HepG2 (cell line): ENCODE measurements around the gene MLX. TPM values are rescaled to one million over a fixed set of nuclear protein-coding genes. Genes with fewer than 3 reads are reported as not detected.

Source experiments
- ATAC-seq: fragments of 200-7000 bp; cut with Tn5 transposase; 3 replicates; pipeline ENCODE4 v1.9.1; 2020; ENCODE audit warnings: mild to moderate bottlenecking, moderate library complexity
- BruUV-seq: library from RNA; stranded (reverse); fragments of 400-500 nt; replicated peaks from 2 replicates; lab custom pipeline; 2021; lab: Mats Ljungman, UMichigan
- CTCF ChIA-PET: fragments of 300-600 bp; formaldehyde crosslinking; extraction: SDS; loops from one replicate; lab custom pipeline; 2021; ENCODE audit warnings: low total read pairs, inconsistent platforms, low intra/inter-chr PET ratio; lab: Yijun Ruan, JAX
- POLR2A ChIA-PET: fragments of 350-600 bp; sonication (Branson Sonifier 250); formaldehyde crosslinking; loops from one replicate; lab custom pipeline; 2020; ENCODE audit warnings: antibody characterized with exemption, inconsistent platforms; lab: Yijun Ruan, JAX
- DNase-seq: peaks from one replicate; pipeline ENCODE4 v3.0.0-alpha.2; 2015; ENCODE audit warnings: low spot score
- FAIRE-seq: peaks from 3 replicates; lab custom pipeline; 2011; peaks lifted over from hg19 to GRCh38; lab: Jason Lieb, UNC
- H2AFZ ChIP-seq: one replicate; pipeline ENCODE4 v1.6.1; 2011; ENCODE audit warnings: low read length, inconsistent platforms
- H3K27ac ChIP-seq: fragments of 300-600 bp; 3 replicates; pipeline ENCODE4 v1.8.0; 2011; ENCODE audit warnings: mixed run types, mild to moderate bottlenecking, mixed read lengths, low read length, inconsistent platforms; ENCODE audit not compliant: insufficient read depth; ENCODE audit errors: extremely low read length
- H3K27me3 ChIP-seq, 2 experiments: fragments of 200-600 bp in 1 of 2; 2 replicates in 1 of 2; 3 replicates in 1 of 2; pipeline versions ENCODE4 v1.6.0 to v1.8.0; 2011; ENCODE audit warnings: low read length in 2 of 2, mild to moderate bottlenecking in 2 of 2, moderate library complexity in 2 of 2, inconsistent platforms in 1 of 2; ENCODE audit not compliant: insufficient read depth in 2 of 2, control insufficient read depth in 1 of 2
- H3K36me3 ChIP-seq, 2 experiments: fragments of 200-600 bp in 1 of 2; replicated peaks in 1 of 2; 2 replicates in 1 of 2; 3 replicates in 1 of 2; pipeline versions ENCODE4 v1.5.1 to v1.8.0; 2011; ENCODE audit warnings: low read length in 2 of 2, inconsistent platforms in 1 of 2; ENCODE audit not compliant: insufficient read depth in 2 of 2, control insufficient read depth in 1 of 2
- H3K4me1 ChIP-seq: 2 replicates; pipeline ENCODE4 v1.5.1; 2012; ENCODE audit warnings: low read length, inconsistent platforms; ENCODE audit not compliant: insufficient read depth
- H3K4me2 ChIP-seq: 2 replicates; pipeline ENCODE4 v1.6.0; 2011; ENCODE audit warnings: low read depth, low read length, inconsistent platforms
- H3K4me3 ChIP-seq, 3 experiments: fragments of 200-600 bp in 1 of 3; sonication (generic), shearing (Covaris generic) in 1 of 3; replicated peaks in 1 of 3; 2 replicates each; pipeline ENCODE4 v1.5.1; 2011 to 2016; ENCODE audit warnings: low read length in 3 of 3, inconsistent platforms in 2 of 3, low read depth in 2 of 3, mild to moderate bottlenecking in 2 of 3, control low read depth in 1 of 3, mixed read lengths in 1 of 3; ENCODE audit not compliant: insufficient read depth in 1 of 3
- H3K79me2 ChIP-seq: one replicate; pipeline ENCODE4 v1.6.1; 2011; ENCODE audit warnings: low read length, inconsistent platforms; ENCODE audit not compliant: insufficient read depth
- H3K9ac ChIP-seq: 2 replicates; pipeline ENCODE4 v1.6.0; 2011; ENCODE audit warnings: mild to moderate bottlenecking, low read depth, low read length, inconsistent platforms; ENCODE audit not compliant: insufficient read depth
- H3K9me3 ChIP-seq: 2 replicates; pipeline ENCODE4 v1.5.1; 2012; ENCODE audit warnings: mild to moderate bottlenecking, low read length
- H4K20me1 ChIP-seq: 2 replicates; pipeline ENCODE4 v1.6.0; 2011; ENCODE audit warnings: inconsistent platforms, mild to moderate bottlenecking, low read length, moderate library complexity; ENCODE audit not compliant: insufficient read depth
- ARID3A ChIP-seq: IDR thresholded peaks from 2 replicates; pipeline ENCODE4 v1.6.1; 2012; ENCODE audit warnings: low read depth, low read length, improper control_type of control experiment
- ATF4 ChIP-seq, 2 experiments: fragments of 450-650 bp in 1 of 2; sonication (generic) in 1 of 2; formaldehyde crosslinking; IDR thresholded peaks; 2 replicates each; pipeline versions ENCODE4 v1.5.0 to v1.8.0; 2020 to 2022; ENCODE audit warnings: mild to moderate bottlenecking in 1 of 2, missing genetic modification reagents in 1 of 2
- DRAP1 ChIP-seq: IDR thresholded peaks from 2 replicates; pipeline ENCODE4 v1.6.1; 2016; ENCODE audit warnings: missing genetic modification reagents, missing compliant biosample characterization
- ELF3 ChIP-seq: IDR thresholded peaks from 2 replicates; pipeline ENCODE4 v1.6.1; 2016; ENCODE audit warnings: missing genetic modification reagents, missing compliant biosample characterization
- GPBP1L1 ChIP-seq: sonication (generic); formaldehyde crosslinking; IDR thresholded peaks from 2 replicates; pipeline ENCODE4 v1.5.0; 2020; ENCODE audit warnings: mild to moderate bottlenecking, missing genetic modification reagents
- HMGXB4 ChIP-seq, 2 experiments: sonication (generic) in 1 of 2; formaldehyde crosslinking in 1 of 2; IDR thresholded peaks; 2 replicates each; pipeline versions ENCODE4 v1.4.0 to v1.6.1; 2018 to 2020; ENCODE audit warnings: missing genetic modification reagents in 2 of 2, borderline replicate concordance in 1 of 2, low read depth in 1 of 2, mild to moderate bottlenecking in 1 of 2, missing biosample characterization in 1 of 2
- MATR3 ChIP-seq: sonication (generic); formaldehyde crosslinking; IDR thresholded peaks from 2 replicates; pipeline ENCODE4 v1.4.0; 2020; ENCODE audit warnings: missing genetic modification reagents
- NCOR1 ChIP-seq: fragments of 200-600 bp; sonication (generic); IDR thresholded peaks from 2 replicates; pipeline ENCODE4 v1.7.0; 2017; ENCODE audit warnings: antibody characterized with exemption, low read length, borderline replicate concordance
- SALL2 ChIP-seq: sonication (generic); formaldehyde crosslinking; IDR thresholded peaks from 2 replicates; pipeline ENCODE4 v1.8.1; 2023; ENCODE audit warnings: mild to moderate bottlenecking, missing genetic modification reagents, inconsistent platforms
- SOX5 ChIP-seq: IDR thresholded peaks from 2 replicates; pipeline ENCODE4 v1.6.1; 2016; ENCODE audit warnings: borderline replicate concordance
- TEAD2 ChIP-seq: sonication (generic); formaldehyde crosslinking; IDR thresholded peaks from 2 replicates; pipeline ENCODE4 v1.9.0; 2021; ENCODE audit warnings: missing genetic modification reagents
- ZBTB44 ChIP-seq: sonication (generic); formaldehyde crosslinking; IDR thresholded peaks from 2 replicates; pipeline ENCODE4 v1.4.0; 2020; ENCODE audit warnings: missing genetic modification reagents
- ZNF550 ChIP-seq: sonication (generic); formaldehyde crosslinking; IDR thresholded peaks from 2 replicates; pipeline ENCODE4 v1.4.0; 2020; ENCODE audit warnings: mild to moderate bottlenecking, missing genetic modification reagents, borderline replicate concordance
- ZNF619 ChIP-seq: sonication (generic); formaldehyde crosslinking; IDR thresholded peaks from 2 replicates; pipeline ENCODE4 v1.4.0; 2020; ENCODE audit warnings: mild to moderate bottlenecking, missing genetic modification reagents
- ZNF790 ChIP-seq: sonication (generic); formaldehyde crosslinking; IDR thresholded peaks from 2 replicates; pipeline ENCODE4 v1.8.0; 2022; ENCODE audit warnings: missing genetic modification reagents, mild to moderate bottlenecking, borderline replicate concordance
- WGBS: methylation state at CpG from one replicate; pipeline ENCODE4 v1.1.6; 2017; ENCODE audit warnings: low lambda C conversion rate; 5-methylcytosine and 5-hydroxymethylcytosine counted together
- in situ Hi-C: cut with HindIII; loops from 2 replicates; pipeline ENCODE4 v1.10.0; 2017; ENCODE audit warnings: low pct_unique_long_range_greater_than_20kb; ENCODE audit not compliant: extremely low pct_ligation_motif_present
- intact Hi-C: fragments of 100-400 bp; cut with micrococcal nuclease; formaldehyde crosslinking; loops from one replicate; pipeline ENCODE4 v1.10.0; 2022; ENCODE audit not compliant: unreplicated experiment
- polyA plus RNA-seq, 8 experiments: library from polyadenylated mRNA; depleted of rRNA in 3 of 8; stranded (reverse) in 7 of 8; unstranded in 1 of 8; fragments of >200 nt; fragmentation: Illumina TruSeq in 4 of 8; extraction: Trizol in 4 of 8; gene quantifications; 2 replicates each; pipeline versions ENCODE4 v1.2.1 to v1.2.3, GENCODE V29; 2011 to 2016; ENCODE audit warnings: low read depth in 4 of 8, missing spikeins in 1 of 8, mixed read lengths in 1 of 8; ENCODE audit not compliant: insufficient read depth in 1 of 8
- total RNA-seq, 5 experiments: library from RNA; depleted of rRNA; stranded (reverse); fragments of >200 nt; fragmentation: Illumina TruSeq; extraction: Trizol; gene quantifications; 2 replicates each; pipeline ENCODE4 v1.2.3, GENCODE V29; 2016; ENCODE audit warnings: low read depth in 1 of 5

The MLX gene
- total and polyA plus RNA-seq, 2 of the 13 experiments (the other 11 are each of a cell fraction or from before 2014, with no cell fraction given): 38.9 to 74.4 TPM

GRCh38 chr17:42522263-42522790, 44.6 kb upstream of the MLX start:
- Histone ChIP-seq H3K9ac (peak overlapping the region; percentile 33), H3K79me2 (no peaks in the 10 kb centered on the region), H3K9me3 (no peaks in the 10 kb centered on the region), H3K4me1 (peaks cover 94% of the 10 kb centered on the region), H3K27me3 (no peaks in the 10 kb centered on the region), H4K20me1 (no peaks in the 10 kb centered on the region), H3K4me3 (no peak overlapping the region; a peak in 1 of 6 replicates), H3K27ac (peak overlapping the region; percentile 71), H3K4me2 (peak overlapping the region; percentile 47), H2AFZ (no peak overlapping the region), H3K36me3 (peaks cover 4 to 7% of the 10 kb centered on the region in 2 experiments; a peak in 4 of 5 replicates)
- ChIA-PET POLR2A (interaction anchor here (0.5 to 1.8 kb wide), 9 partner anchors 8 to 688 kb away, joined by 3 to 15 read pairs (median 4); partner anchors contain the start of genes CAVIN1, NAGLU and STAT3), CTCF (no interaction called here)
- in situ Hi-C loops (loop anchor here (5.0 kb wide), 1 partner anchor 200 kb away; no protein-coding TSS in a partner anchor), intact Hi-C loops (no loop called here)
- no TSS peak for BruUV-seq
- ATAC-seq (peak; percentile 38), DNase-seq (peak; percentile 57), FAIRE-seq (no peak)
- WGBS: 47% methylated on average over 9 of the region's 9 CpGs
- no peak for TF ChIP-seq ZBTB44
- TF ChIP-seq ZNF790 (CRISPR knock-in tag): no peak
- no peak for TF ChIP-seq ZNF550 (CRISPR knock-in tag)
- no peak for TF ChIP-seq ATF4 (CRISPR knock-in tag; IDR thresholded peaks at IDR 0.05)
- TF ChIP-seq NCOR1: peak; percentile 87
- TF ChIP-seq ELF3 (CRISPR knock-in tag): peak; percentile 34; the same call in 1 of the 2 replicates
- no peak for TF ChIP-seq SOX5 (CRISPR knock-in tag)
- TF ChIP-seq TEAD2: no peak
- no peak for TF ChIP-seq GPBP1L1
- no peak for TF ChIP-seq HMGXB4 (CRISPR knock-in tag; IDR thresholded peaks at IDR 0.05; ENCODE audit: borderline replicate concordance in 1 of 2, low read depth in 1 of 2)
- no peak for TF ChIP-seq SALL2 (CRISPR knock-in tag)
- TF ChIP-seq ARID3A: no peak
- TF ChIP-seq ZNF619 (CRISPR knock-in tag): no peak
- TF ChIP-seq DRAP1: no peak
- no peak for TF ChIP-seq MATR3 (CRISPR knock-in tag)
